Neuronal stem cell (in vitro differentiated cells): Measurements from ENCODE around the gene KCNK2.

Experiments used
- DNase-seq: peaks from one replicate; pipeline ENCODE4 v3.0.0-alpha.2; 2013; ENCODE audit warnings: low spot score
- H2AFZ ChIP-seq: one replicate; pipeline ENCODE4 v1.6.1; 2013; ENCODE audit warnings: mild to moderate bottlenecking, low read length, inconsistent platforms
- H2AK5ac ChIP-seq: 2 replicates; pipeline ENCODE4 v1.6.1; 2013; ENCODE audit warnings: low read depth, mild to moderate bottlenecking, inconsistent platforms, low read length, moderate library complexity, mixed read lengths
- H2BK120ac ChIP-seq: 2 replicates; pipeline ENCODE4 v1.6.1; 2013; ENCODE audit warnings: low read depth, mild to moderate bottlenecking, inconsistent platforms, low read length, moderate library complexity, mixed read lengths
- H2BK12ac ChIP-seq: one replicate; pipeline ENCODE4 v1.6.1; 2013; ENCODE audit warnings: low read length, inconsistent platforms
- H2BK15ac ChIP-seq: 2 replicates; pipeline ENCODE4 v1.6.1; 2013; ENCODE audit warnings: mild to moderate bottlenecking, low read length, inconsistent platforms, mixed read lengths
- H2BK5ac ChIP-seq: one replicate; pipeline ENCODE4 v1.6.1; 2013; ENCODE audit warnings: inconsistent platforms, mild to moderate bottlenecking, low read length, moderate library complexity
- H3K14ac ChIP-seq: one replicate; pipeline ENCODE4 v1.6.1; 2013; ENCODE audit warnings: low read length, inconsistent platforms
- H3K18ac ChIP-seq: 2 replicates; pipeline ENCODE4 v1.6.1; 2013; ENCODE audit warnings: low read length, inconsistent platforms
- H3K23ac ChIP-seq: 2 replicates; pipeline ENCODE4 v1.6.1; 2013; ENCODE audit warnings: low read depth, mild to moderate bottlenecking, mixed read lengths, low read length, inconsistent platforms; ENCODE audit not compliant: poor library complexity
- H3K27ac ChIP-seq: replicated peaks from 3 replicates; pipeline ENCODE4 v1.5.1; 2013; ENCODE audit warnings: low read length, inconsistent platforms
- H3K27me3 ChIP-seq, 3 experiments: 2 replicates each; pipeline ENCODE4 v1.6.1; 2013; ENCODE audit warnings: low read length in 3 of 3, mild to moderate bottlenecking in 2 of 3, inconsistent platforms in 1 of 3, low read depth in 1 of 3, mixed read lengths in 1 of 3, moderate library complexity in 1 of 3; ENCODE audit not compliant: control insufficient read depth in 3 of 3, insufficient read depth in 3 of 3
- H3K36me3 ChIP-seq, 2 donors: replicated peaks in 1 of 2; 2 replicates each; pipeline ENCODE4 v1.6.1; 2013; ENCODE audit warnings: low read length in 2 of 2; ENCODE audit not compliant: control insufficient read depth in 2 of 2, insufficient read depth in 2 of 2
- H3K4ac ChIP-seq: 2 replicates; pipeline ENCODE4 v1.6.1; 2013; ENCODE audit warnings: inconsistent platforms, mild to moderate bottlenecking, low read length, moderate library complexity
- H3K4me1 ChIP-seq, 2 donors: 1 replicate in 1 of 2; 2 replicates in 1 of 2; pipeline ENCODE4 v1.6.1; 2013; ENCODE audit warnings: low read length in 2 of 2, low read depth in 1 of 2; ENCODE audit not compliant: control insufficient read depth in 2 of 2, insufficient read depth in 1 of 2
- H3K4me2 ChIP-seq: one replicate; pipeline ENCODE4 v1.6.1; 2013; ENCODE audit warnings: mild to moderate bottlenecking, low read length, inconsistent platforms; ENCODE audit not compliant: insufficient read depth, poor library complexity, severe bottlenecking
- H3K4me3 ChIP-seq, 2 donors: 2 replicates each; pipeline ENCODE4 v1.5.1; 2013; ENCODE audit warnings: low read length in 2 of 2, mild to moderate bottlenecking in 2 of 2, inconsistent platforms in 1 of 2, moderate library complexity in 1 of 2
- H3K79me1 ChIP-seq: one replicate; pipeline ENCODE4 v1.6.1; 2013; ENCODE audit warnings: low read depth, mild to moderate bottlenecking, inconsistent platforms, low read length, moderate library complexity
- H3K9ac ChIP-seq: one replicate; pipeline ENCODE4 v1.6.1; 2013; ENCODE audit warnings: mild to moderate bottlenecking, low read depth, low read length, inconsistent platforms; ENCODE audit not compliant: poor library complexity
- H3K9me3 ChIP-seq, 2 donors: replicated peaks in 1 of 2; 2 replicates each; pipeline versions ENCODE3 to v1.6.1; 2013; ENCODE audit warnings: low read length in 2 of 2, mild to moderate bottlenecking in 2 of 2, inconsistent platforms in 1 of 2, low read depth in 1 of 2, mixed read lengths in 1 of 2, moderate library complexity in 1 of 2; ENCODE audit not compliant: control insufficient read depth in 2 of 2, insufficient read depth in 1 of 2
- H4K8ac ChIP-seq: one replicate; pipeline ENCODE4 v1.6.1; 2013; ENCODE audit warnings: low read depth, mild to moderate bottlenecking, inconsistent platforms, low read length, moderate library complexity
- H4K91ac ChIP-seq: one replicate; pipeline ENCODE4 v1.6.1; 2013; ENCODE audit warnings: low read length, low read depth, mild to moderate bottlenecking, inconsistent platforms; ENCODE audit not compliant: poor library complexity
- WGBS, 2 donors: extraction: QIAGEN DNeasy Blood & Tissue Kit; methylation state at CpG; one replicate each; pipeline ENCODE4 v1.1.7; 2013; ENCODE audit warnings: missing lambda C conversion rate in 2 of 2, mixed read lengths in 1 of 2; ENCODE audit not compliant: insufficient read length in 2 of 2, insufficient replicate concordance in 1 of 2; ENCODE audit errors: extremely low coverage in 2 of 2; 5-methylcytosine and 5-hydroxymethylcytosine counted together

The KCNK2 gene

DNA sequence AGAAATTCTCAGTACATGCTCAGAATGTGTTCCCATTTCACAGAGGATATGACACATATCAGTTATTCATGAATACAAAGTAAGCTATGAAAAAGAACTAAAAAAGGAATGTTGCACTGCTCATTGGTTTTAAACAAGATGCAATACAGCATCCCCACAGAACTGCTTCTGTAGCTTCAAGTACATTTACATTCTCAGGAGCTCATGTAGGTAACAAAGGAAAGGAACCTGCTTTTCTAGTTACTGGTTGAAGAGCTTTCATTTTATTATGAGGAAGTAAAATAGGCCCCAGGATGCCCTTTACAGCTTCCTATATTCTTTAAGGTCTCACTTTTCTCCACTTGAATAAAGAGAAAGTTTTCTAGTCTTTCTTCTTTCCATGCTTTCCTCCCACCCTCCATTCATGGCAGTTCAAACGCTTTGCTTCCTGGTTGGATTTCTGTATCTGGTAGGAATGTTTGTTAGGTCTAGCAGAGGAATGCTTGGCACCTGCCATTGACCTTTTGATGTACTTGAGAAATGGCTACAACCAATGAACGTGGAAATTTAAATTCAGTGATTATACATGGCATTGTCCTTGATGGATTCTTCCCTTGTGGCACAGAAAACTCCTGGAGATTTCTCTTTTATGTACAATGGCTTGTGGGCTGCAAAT, 27.1 kb upstream of the KCNK2 start:
- H3K79me1 ChIP-seq = no peaks in the 10 kb centered on the region
- no peak overlapping the region for H4K91ac ChIP-seq
- H3K18ac ChIP-seq = no peak overlapping the region
- no peaks in the 10 kb centered on the region for H3K36me3 ChIP-seq
- no peak overlapping the region for H2BK15ac ChIP-seq
- H2BK12ac ChIP-seq = no peak overlapping the region
- no peak overlapping the region for H3K4ac ChIP-seq
- no peak overlapping the region for H3K9ac ChIP-seq
- H3K27me3 ChIP-seq = no peaks in the 10 kb centered on the region
- H2BK5ac ChIP-seq = no peak overlapping the region
- no peak overlapping the region for H3K4me3 ChIP-seq
- no peak overlapping the region for H3K4me2 ChIP-seq
- H4K8ac ChIP-seq = no peak overlapping the region
- WGBS, 2 donors = no CpG with 5 or more reads among the region's 2 CpGs
- H2AFZ ChIP-seq = no peak overlapping the region
- no peaks in the 10 kb centered on the region for H3K9me3 ChIP-seq
- no peak overlapping the region for H3K14ac ChIP-seq
- H3K4me1 ChIP-seq = no peaks in the 10 kb centered on the region
- no peak overlapping the region for H2BK120ac ChIP-seq
- DNase-seq = no peak
- no peak overlapping the region for H3K27ac ChIP-seq
- no peak overlapping the region for H2AK5ac ChIP-seq
- no peak overlapping the region for H3K23ac ChIP-seq

DNA sequence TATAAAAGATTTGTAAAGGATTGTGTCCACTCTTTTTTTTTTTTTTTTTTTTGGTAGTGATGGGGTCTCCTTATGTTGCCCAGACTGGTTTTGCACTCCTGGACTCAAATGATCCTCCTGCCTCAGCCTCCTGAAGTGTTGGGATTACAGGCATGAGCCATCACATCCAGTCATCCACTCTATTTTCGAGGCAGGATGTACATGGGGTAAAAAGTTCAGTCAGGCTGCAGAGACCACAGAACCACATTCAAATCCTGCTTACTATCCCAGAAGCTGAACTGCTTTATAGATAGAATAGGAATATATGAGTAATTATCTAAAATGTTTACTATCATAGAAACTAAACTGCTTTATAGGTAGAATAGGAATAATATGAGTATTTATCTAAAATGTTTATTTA, 26.0 kb upstream of the KCNK2 start:
- Histone ChIP-seq H3K9me3 (no peaks in the 10 kb centered on the region), H3K4me3 (no peak overlapping the region), H4K8ac (no peak overlapping the region), H3K4me1 (no peaks in the 10 kb centered on the region), H3K27ac (no peak overlapping the region), H3K4me2 (no peak overlapping the region), H2BK5ac (no peak overlapping the region), H3K36me3 (no peaks in the 10 kb centered on the region), H3K23ac (no peak overlapping the region), H2BK120ac (no peak overlapping the region), H3K4ac (no peak overlapping the region), H2AFZ (no peak overlapping the region), H3K18ac (no peak overlapping the region), H2AK5ac (no peak overlapping the region), H3K27me3 (no peaks in the 10 kb centered on the region), H2BK15ac (no peak overlapping the region), H2BK12ac (no peak overlapping the region), H3K9ac (no peak overlapping the region), H3K79me1 (no peaks in the 10 kb centered on the region), H3K14ac (no peak overlapping the region), H4K91ac (no peak overlapping the region)
- no CpG with 5 or more reads among the region's 1 CpG for WGBS, 2 donors
- no peak for DNase-seq

DNA sequence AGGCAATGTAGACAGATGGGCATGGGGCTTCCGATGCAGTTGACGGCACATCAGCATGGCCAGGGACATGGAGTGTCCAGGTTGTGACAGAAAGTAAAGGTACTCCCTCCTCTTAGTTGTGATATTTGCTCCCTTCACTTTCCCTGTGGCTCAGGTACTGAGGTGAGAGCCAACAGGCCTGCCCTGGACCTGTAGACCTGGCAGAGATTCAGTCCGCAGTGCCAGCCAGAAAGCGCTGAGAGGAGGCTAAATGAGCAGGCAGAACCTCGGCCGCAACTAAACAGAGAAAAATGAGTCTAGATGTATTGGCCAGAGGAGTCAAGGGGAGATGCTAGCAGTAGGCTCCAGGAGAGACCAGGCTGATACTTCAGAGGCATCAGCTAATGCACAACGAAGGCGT, 22.6 kb upstream of the KCNK2 start:
- H2AK5ac ChIP-seq = no peak overlapping the region
- H3K79me1 ChIP-seq = no peaks in the 10 kb centered on the region
- no CpG with 5 or more reads among the region's 8 CpGs for WGBS, 2 donors
- H3K27ac ChIP-seq = no peak overlapping the region
- no peak overlapping the region for H2BK120ac ChIP-seq
- no peak overlapping the region for H4K8ac ChIP-seq
- H2BK12ac ChIP-seq = no peak overlapping the region
- H3K4me1 ChIP-seq = no peaks in the 10 kb centered on the region
- no peak overlapping the region for H3K4me2 ChIP-seq
- H2BK5ac ChIP-seq = no peak overlapping the region
- no peak overlapping the region for H3K14ac ChIP-seq
- no peaks in the 10 kb centered on the region for H3K27me3 ChIP-seq
- no peak overlapping the region for H3K23ac ChIP-seq
- no peak overlapping the region for H2AFZ ChIP-seq
- no peak overlapping the region for H3K9ac ChIP-seq
- no peak overlapping the region for H3K4ac ChIP-seq
- no peaks in the 10 kb centered on the region for H3K9me3 ChIP-seq
- H2BK15ac ChIP-seq = no peak overlapping the region
- H3K36me3 ChIP-seq = no peaks in the 10 kb centered on the region
- H3K4me3 ChIP-seq = peak overlapping the region in 1 of 2 donors; percentile 60
- no peak overlapping the region for H4K91ac ChIP-seq
- H3K18ac ChIP-seq = no peak overlapping the region
- no peak for DNase-seq

DNA sequence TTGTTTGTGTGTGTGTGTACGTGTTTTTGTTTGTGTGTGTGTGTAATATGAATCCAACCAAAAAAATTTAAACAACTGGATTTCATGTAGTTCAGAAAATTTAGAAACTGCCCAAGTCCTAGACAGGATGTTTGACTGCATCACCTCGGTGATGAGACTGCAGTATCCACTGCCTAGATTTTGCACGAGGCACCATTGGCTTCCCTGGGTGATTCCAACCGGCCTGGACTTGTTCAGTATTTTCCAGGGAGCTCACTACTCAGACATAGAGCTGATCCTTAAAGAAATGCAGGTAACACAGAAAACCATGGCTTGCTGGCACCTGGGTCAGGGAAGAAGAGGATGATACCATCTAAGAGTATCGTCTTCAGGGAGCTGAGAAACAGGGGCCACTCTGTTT, 18.2 kb upstream of the KCNK2 start:
- no peak overlapping the region for H3K9ac ChIP-seq
- DNase-seq = no peak
- no peaks in the 10 kb centered on the region for H3K4me1 ChIP-seq
- H3K4me3 ChIP-seq = no peak overlapping the region
- H2BK5ac ChIP-seq = no peak overlapping the region
- H4K8ac ChIP-seq = no peak overlapping the region
- no peak overlapping the region for H2BK15ac ChIP-seq
- H3K79me1 ChIP-seq = no peaks in the 10 kb centered on the region
- no peak overlapping the region for H3K18ac ChIP-seq
- no peak overlapping the region for H3K27ac ChIP-seq
- H3K4ac ChIP-seq = no peak overlapping the region
- H2BK120ac ChIP-seq = no peak overlapping the region
- WGBS, 2 donors = 100% methylated on average over 1 of the region's 5 CpGs; no CpG with 5 or more reads in 1 of the 2 donors
- H4K91ac ChIP-seq = no peak overlapping the region
- H3K14ac ChIP-seq = no peak overlapping the region
- H3K9me3 ChIP-seq = no peaks in the 10 kb centered on the region
- H2BK12ac ChIP-seq = no peak overlapping the region
- no peak overlapping the region for H2AK5ac ChIP-seq
- H2AFZ ChIP-seq = peak overlapping the region; percentile 24
- no peak overlapping the region for H3K23ac ChIP-seq
- no peaks in the 10 kb centered on the region for H3K36me3 ChIP-seq
- H3K27me3 ChIP-seq = no peaks in the 10 kb centered on the region
- no peak overlapping the region for H3K4me2 ChIP-seq
